Skeletal muscle tissue (tissue), 4 donors: ENCODE results near the gene NUAK1. TPM values are rescaled to one million over a fixed set of nuclear protein-coding genes. Genes with fewer than 3 reads are reported as not detected.

Experiments
- H3K27ac ChIP-seq: one replicate; pipeline ENCODE4 v1.7.0; 2013; ENCODE audit warnings: mild to moderate bottlenecking, low read depth, low read length, inconsistent platforms
- H3K27me3 ChIP-seq, 3 donors: one replicate each; pipeline ENCODE4 v1.7.0; 2013; ENCODE audit warnings: low read length in 3 of 3; ENCODE audit not compliant: control insufficient read depth in 3 of 3, insufficient read depth in 3 of 3
- H3K36me3 ChIP-seq, 3 donors: one replicate each; pipeline ENCODE4 v1.7.0; 2013; ENCODE audit warnings: low read length in 3 of 3; ENCODE audit not compliant: control insufficient read depth in 3 of 3, insufficient read depth in 3 of 3
- H3K4me1 ChIP-seq, 3 donors: one replicate each; pipeline ENCODE4 v1.7.0; 2013; ENCODE audit warnings: low read length in 3 of 3, mild to moderate bottlenecking in 3 of 3; ENCODE audit not compliant: control insufficient read depth in 3 of 3, insufficient read depth in 3 of 3
- H3K4me3 ChIP-seq, 3 donors: one replicate each; pipeline ENCODE4 v1.7.0; 2013; ENCODE audit warnings: low read length in 3 of 3
- H3K9ac ChIP-seq, 3 donors: one replicate each; pipeline ENCODE4 v1.7.0; 2013; ENCODE audit warnings: low read length in 3 of 3, mild to moderate bottlenecking in 3 of 3, moderate library complexity in 2 of 3, low read depth in 1 of 3
- H3K9me3 ChIP-seq, 3 donors: one replicate each; pipeline ENCODE4 v1.7.0; 2013; ENCODE audit warnings: low read length in 3 of 3; ENCODE audit not compliant: control insufficient read depth in 3 of 3
- total RNA-seq: library from RNA; depleted of rRNA; stranded (reverse); fragments of >200 nt; gene quantifications from one replicate; pipeline ENCODE4 v1.2.3, GENCODE V29; 2014
- donor health status: Osteomylitis.

NUAK1 gene
- total RNA-seq = 9.4 TPM

- Histone ChIP-seq H3K9ac (peak within 1 kb of the TSS; percentile 97 to 99 (median 97)), H3K27me3 (no peaks in the 10 kb centered on the region), H3K9me3 (no peaks in the 10 kb centered on the region), H3K36me3 (peaks cover 0 to 3% (median 0%) of the 10 kb centered on the region in 3 donors), H3K27ac (peak within 1 kb of the TSS; percentile 99), H3K4me3 (peak within 1 kb of the TSS; percentile 83 to 90 (median 83)), H3K4me1 (peaks cover 51 to 62% (median 59%) of the 10 kb centered on the region in 3 donors)
Observed at GRCh38 chr12:106138633-106139421, at the start of gene NUAK1. Gene NUAK1 (minus strand): TSS chr12:106138954. CDS start chr12:106138653, 301 bp downstream.

DNA sequence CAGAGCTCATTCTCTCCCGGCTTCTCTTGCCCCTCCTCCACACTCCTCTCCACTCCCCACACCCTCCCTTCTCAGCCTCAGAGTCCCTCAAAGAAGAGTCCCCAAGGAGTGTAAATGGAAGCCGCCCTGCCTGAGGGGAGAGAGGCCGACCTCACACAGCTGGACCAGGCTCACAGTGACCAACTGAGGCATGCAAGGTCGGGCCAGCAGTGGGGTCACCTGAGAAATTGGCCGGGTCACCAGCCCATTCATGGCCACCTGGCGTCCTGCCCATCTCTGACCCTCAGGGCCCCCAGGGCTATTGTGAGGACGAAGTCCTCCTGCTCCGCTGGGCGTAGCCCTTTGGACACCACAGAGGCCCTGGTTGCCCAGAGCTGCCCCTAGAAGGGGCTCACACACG, 49.5 kb upstream of the NUAK1 start:
- no peak overlapping the region for H3K27ac ChIP-seq
- H3K9ac ChIP-seq = no peak overlapping the region

DNA sequence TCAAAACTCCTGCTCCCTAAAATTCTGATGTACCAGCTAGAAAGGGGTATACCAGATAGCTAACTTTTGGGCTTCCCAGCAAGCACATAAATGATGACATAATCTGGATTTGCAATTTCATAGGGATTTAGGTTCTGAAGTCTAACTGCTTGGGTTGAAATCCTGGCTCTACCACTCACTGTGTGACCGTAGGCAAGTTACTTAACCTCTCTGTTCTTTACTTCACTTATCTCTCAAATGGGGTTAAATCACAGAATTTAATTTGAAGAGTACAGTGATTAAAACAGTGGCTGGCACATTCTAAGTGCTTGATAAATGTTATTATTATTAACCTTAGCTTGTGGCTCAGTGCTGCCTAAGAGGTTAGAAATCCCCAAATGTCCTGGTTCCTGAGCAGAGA, 49.1 kb upstream of the NUAK1 start:
- H3K27ac ChIP-seq = no peak overlapping the region
- no peaks in the 10 kb centered on the region for H3K9me3 ChIP-seq
- no peaks in the 10 kb centered on the region for H3K36me3 ChIP-seq
- H3K4me3 ChIP-seq = no peak overlapping the region
- H3K27me3 ChIP-seq = no peaks in the 10 kb centered on the region
- H3K4me1 ChIP-seq = peaks cover 0 to 8% (median 7%) of the 10 kb centered on the region in 3 donors
- H3K9ac ChIP-seq = no peak overlapping the region

More for the DNA sequence above, 49.5 kb upstream of the NUAK1 start:
- H3K27me3 ChIP-seq = no peaks in the 10 kb centered on the region
- no peaks in the 10 kb centered on the region for H3K9me3 ChIP-seq
- H3K4me3 ChIP-seq = no peak overlapping the region
- H3K4me1 ChIP-seq = peaks cover 3 to 11% (median 10%) of the 10 kb centered on the region in 3 donors
- H3K36me3 ChIP-seq = no peaks in the 10 kb centered on the region

GRCh38 chr12:106187155-106187789, 48.5 kb upstream of the NUAK1 start:
- no peak overlapping the region for H3K9ac ChIP-seq
- no peaks in the 10 kb centered on the region for H3K27me3 ChIP-seq
- H3K9me3 ChIP-seq = no peaks in the 10 kb centered on the region
- no peaks in the 10 kb centered on the region for H3K36me3 ChIP-seq
- H3K27ac ChIP-seq = no peak overlapping the region
- no peak overlapping the region for H3K4me3 ChIP-seq
- H3K4me1 ChIP-seq = peaks cover 0 to 6% (median 5%) of the 10 kb centered on the region in 3 donors

DNA sequence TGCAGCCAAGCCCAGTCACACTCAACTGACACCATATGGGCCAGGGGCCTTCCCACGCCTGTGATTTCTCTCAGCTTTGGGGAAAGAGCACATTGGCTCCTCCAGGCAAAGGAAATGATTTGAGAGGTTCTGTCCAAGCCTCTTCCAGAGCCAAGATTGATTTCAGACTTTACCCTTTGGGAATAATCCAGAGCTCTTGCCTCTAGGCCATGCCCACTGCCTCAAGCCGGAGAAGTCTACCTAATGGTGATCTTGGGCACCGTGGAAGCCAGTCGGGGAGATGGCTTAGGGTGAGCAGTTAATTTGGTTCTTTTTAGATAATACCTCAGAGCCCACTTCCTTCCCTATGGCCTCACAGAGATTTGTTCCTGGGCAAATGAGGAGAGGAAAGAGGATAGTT, 45.0 kb upstream of the NUAK1 start:
- no peak overlapping the region for H3K9ac ChIP-seq
- no peaks in the 10 kb centered on the region for H3K9me3 ChIP-seq
- no peaks in the 10 kb centered on the region for H3K27me3 ChIP-seq
- peaks cover 6 to 10% (median 9%) of the 10 kb centered on the region in 3 donors for H3K4me1 ChIP-seq
- no peak overlapping the region for H3K4me3 ChIP-seq
- no peaks in the 10 kb centered on the region for H3K36me3 ChIP-seq
- no peak overlapping the region for H3K27ac ChIP-seq

DNA sequence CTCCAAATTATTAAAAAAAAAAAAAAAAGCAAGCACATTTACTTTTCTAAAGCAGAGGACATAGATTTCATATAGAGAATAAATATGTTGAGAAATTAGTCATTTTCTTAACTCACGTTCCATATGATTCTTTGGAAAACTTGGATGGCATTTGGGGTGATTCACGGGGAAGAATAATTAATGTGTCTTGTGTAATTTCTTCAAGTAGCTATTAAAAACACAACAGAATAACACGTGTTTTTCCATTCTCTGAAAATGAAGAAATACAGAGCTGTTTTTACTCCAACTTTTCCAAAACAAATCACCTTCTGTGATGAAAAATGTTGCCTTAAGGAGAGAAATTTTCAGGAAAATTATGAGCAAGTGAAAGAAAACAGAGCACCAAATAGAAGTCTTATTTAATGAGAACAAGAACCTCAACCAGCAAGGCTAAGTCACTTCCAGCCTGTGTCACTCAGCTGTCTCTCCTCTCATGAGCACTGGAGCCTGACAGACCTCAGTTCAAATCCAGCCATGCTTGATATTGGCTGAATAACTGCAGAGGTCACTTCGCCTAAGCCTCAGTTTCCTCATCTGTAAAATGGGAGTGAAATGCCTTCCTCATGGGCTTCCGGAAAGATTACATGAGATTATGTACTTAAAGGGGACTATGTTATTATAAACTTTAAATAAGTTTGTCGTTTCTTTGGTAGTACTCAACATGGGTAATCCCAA, 42.8 kb upstream of the NUAK1 start:
- Histone ChIP-seq H3K27ac (no peak overlapping the region), H3K4me3 (no peak overlapping the region)

GRCh38 chr12:106179086-106179485, 40.3 kb upstream of the NUAK1 start:
- Histone ChIP-seq H3K36me3 (no peaks in the 10 kb centered on the region), H3K4me3 (no peak overlapping the region)

More for the DNA sequence above, 42.8 kb upstream of the NUAK1 start:
- Histone ChIP-seq H3K36me3 (no peaks in the 10 kb centered on the region), H3K9me3 (no peaks in the 10 kb centered on the region), H3K4me1 (peaks cover 12 to 16% (median 14%) of the 10 kb centered on the region in 3 donors), H3K27me3 (no peaks in the 10 kb centered on the region), H3K9ac (no peak overlapping the region)

GRCh38 chr12:106178562-106178961, 39.8 kb upstream of the NUAK1 start:
- no peaks in the 10 kb centered on the region for H3K9me3 ChIP-seq
- no peaks in the 10 kb centered on the region for H3K27me3 ChIP-seq
- no peaks in the 10 kb centered on the region for H3K36me3 ChIP-seq
- H3K4me3 ChIP-seq = no peak overlapping the region
- H3K4me1 ChIP-seq = peaks cover 12 to 16% (median 14%) of the 10 kb centered on the region in 3 donors
- H3K27ac ChIP-seq = peak overlapping the region; percentile 51
- H3K9ac ChIP-seq = peak overlapping the region in 1 of 3 donors; percentile 40

More at GRCh38 chr12:106179086-106179485, 40.3 kb upstream of the NUAK1 start:
- Histone ChIP-seq H3K27ac (peak overlapping the region; percentile 51), H3K27me3 (no peaks in the 10 kb centered on the region), H3K9me3 (no peaks in the 10 kb centered on the region), H3K4me1 (peaks cover 12 to 16% (median 14%) of the 10 kb centered on the region in 3 donors), H3K9ac (no peak overlapping the region)

GRCh38 chr12:106176560-106176959, 37.8 kb upstream of the NUAK1 start:
- Histone ChIP-seq H3K9me3 (no peaks in the 10 kb centered on the region), H3K4me1 (peaks cover 12 to 16% (median 14%) of the 10 kb centered on the region in 3 donors), H3K27ac (no peak overlapping the region), H3K4me3 (no peak overlapping the region), H3K27me3 (no peaks in the 10 kb centered on the region), H3K9ac (no peak overlapping the region), H3K36me3 (no peaks in the 10 kb centered on the region)
